ENCODE measurements around the gene PTGS1. TPM values are rescaled to one million over a fixed set of nuclear protein-coding genes. Genes with fewer than 3 reads are reported as not detected.
"Not testable (repeated sequence)": the region's sequence is repeated elsewhere in the genome, so short reads cannot be mapped to it uniquely, and the experiment has no call there.

PTGS1 gene
- total RNA-seq, 1 donor from 2014 or later: 0.04 TPM

DNA sequence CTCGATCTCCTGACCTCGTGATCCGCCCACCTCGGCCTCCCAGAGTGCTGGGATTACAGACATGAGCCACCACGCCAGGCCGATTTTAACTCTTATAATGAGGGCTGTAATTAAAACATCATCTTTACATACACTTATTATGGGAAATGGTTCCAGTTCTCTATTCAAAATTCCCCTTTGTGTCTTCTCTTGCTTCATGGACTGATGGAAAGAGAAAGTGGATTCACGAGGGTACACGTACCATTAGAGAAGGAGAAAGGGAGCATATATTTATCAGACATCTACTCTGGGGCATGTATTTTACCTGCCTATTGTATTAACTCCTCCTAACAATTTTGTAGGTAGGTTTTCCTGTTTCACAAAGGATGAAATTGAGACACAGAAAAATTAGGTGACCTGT lies 31.1 kb downstream of the PTGS1 start:
- H3K27me3 ChIP-seq (ENCODE audit: control insufficient read depth, insufficient read depth, low read length): no peaks in the 10 kb centered on the region
- DNase-seq (ENCODE audit: low read depth): no peak
- TF ChIP-seq, protein P1, sequence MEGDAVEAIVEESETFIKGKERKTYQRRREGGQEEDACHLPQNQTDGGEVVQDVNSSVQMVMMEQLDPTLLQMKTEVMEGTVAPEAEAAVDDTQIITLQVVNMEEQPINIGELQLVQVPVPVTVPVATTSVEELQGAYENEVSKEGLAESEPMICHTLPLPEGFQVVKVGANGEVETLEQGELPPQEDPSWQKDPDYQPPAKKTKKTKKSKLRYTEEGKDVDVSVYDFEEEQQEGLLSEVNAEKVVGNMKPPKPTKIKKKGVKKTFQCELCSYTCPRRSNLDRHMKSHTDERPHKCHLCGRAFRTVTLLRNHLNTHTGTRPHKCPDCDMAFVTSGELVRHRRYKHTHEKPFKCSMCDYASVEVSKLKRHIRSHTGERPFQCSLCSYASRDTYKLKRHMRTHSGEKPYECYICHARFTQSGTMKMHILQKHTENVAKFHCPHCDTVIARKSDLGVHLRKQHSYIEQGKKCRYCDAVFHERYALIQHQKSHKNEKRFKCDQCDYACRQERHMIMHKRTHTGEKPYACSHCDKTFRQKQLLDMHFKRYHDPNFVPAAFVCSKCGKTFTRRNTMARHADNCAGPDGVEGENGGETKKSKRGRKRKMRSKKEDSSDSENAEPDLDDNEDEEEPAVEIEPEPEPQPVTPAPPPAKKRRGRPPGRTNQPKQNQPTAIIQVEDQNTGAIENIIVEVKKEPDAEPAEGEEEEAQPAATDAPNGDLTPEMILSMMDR (IDR thresholded peaks at IDR 0.05; ENCODE audit: insufficient read depth, low read length, poor library complexity, severe bottlenecking): no peak
- H3K4me3 ChIP-seq (ENCODE audit: low read depth, low read length): no peak overlapping the region
- no peaks in the 10 kb centered on the region for H3K36me3 ChIP-seq (ENCODE audit: control insufficient read depth, insufficient read depth, low read length)

DNA sequence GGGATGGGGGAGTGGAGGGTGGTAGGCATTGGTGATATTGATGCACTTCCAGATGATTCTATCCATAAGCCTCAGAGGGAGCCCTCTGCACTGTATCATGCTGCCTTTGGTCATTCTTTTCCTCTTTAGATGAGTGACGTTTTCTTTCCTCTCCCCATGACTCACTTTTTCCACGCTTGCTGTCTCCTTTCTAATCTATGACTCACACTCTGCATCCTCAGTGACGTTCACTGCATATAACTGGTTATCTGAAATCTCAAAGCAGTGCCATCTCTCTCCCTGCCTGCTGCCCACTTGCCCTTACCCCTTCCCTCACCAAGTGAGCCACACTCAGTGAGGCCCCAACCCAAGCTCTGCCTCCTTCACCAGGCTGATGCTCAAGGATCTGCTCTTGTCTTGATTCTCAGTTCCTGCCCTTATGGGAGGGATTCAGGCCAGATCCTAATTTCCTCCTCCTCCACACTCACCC lies 31.6 kb downstream of the PTGS1 start:
- TF ChIP-seq, protein P1 (IDR thresholded peaks at IDR 0.05; ENCODE audit: insufficient read depth, low read length, poor library complexity, severe bottlenecking): no peak

DNA sequence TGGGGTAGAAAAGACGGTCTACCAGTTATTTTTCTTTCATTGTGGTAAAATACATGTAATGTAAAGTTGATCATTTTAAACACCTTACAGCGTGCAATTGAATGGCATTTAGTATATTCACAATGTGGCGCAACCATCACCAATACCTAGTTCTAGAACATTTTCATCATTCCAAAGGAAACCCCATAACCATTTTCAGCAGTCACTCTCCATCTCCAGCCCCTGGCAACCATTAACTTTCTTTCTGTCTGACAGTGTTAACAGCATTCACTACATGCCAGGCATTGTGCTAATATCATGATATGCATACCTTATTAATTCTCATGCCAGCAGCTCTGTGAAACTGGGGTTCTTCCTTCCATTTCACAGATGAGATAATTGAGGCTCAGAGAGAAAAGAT lies 32.0 kb downstream of the PTGS1 start:
- no peaks in the 10 kb centered on the region for H3K27me3 ChIP-seq (ENCODE audit: control insufficient read depth, insufficient read depth, low read length)
- TF ChIP-seq, protein P1 (IDR thresholded peaks at IDR 0.05; ENCODE audit: insufficient read depth, low read length, poor library complexity, severe bottlenecking): no peak
- H3K4me3 ChIP-seq (ENCODE audit: low read depth, low read length): no peak overlapping the region
- H3K36me3 ChIP-seq (ENCODE audit: control insufficient read depth, insufficient read depth, low read length): no peaks in the 10 kb centered on the region
- DNase-seq (ENCODE audit: low read depth): no peak

More for the DNA sequence above, 31.6 kb downstream of the PTGS1 start:
- DNase-seq (ENCODE audit: low read depth): peak; percentile 85
- no peaks in the 10 kb centered on the region for H3K27me3 ChIP-seq (ENCODE audit: control insufficient read depth, insufficient read depth, low read length)
- H3K4me3 ChIP-seq (ENCODE audit: low read depth, low read length): no peak overlapping the region
- H3K36me3 ChIP-seq (ENCODE audit: control insufficient read depth, insufficient read depth, low read length): no peaks in the 10 kb centered on the region

DNA sequence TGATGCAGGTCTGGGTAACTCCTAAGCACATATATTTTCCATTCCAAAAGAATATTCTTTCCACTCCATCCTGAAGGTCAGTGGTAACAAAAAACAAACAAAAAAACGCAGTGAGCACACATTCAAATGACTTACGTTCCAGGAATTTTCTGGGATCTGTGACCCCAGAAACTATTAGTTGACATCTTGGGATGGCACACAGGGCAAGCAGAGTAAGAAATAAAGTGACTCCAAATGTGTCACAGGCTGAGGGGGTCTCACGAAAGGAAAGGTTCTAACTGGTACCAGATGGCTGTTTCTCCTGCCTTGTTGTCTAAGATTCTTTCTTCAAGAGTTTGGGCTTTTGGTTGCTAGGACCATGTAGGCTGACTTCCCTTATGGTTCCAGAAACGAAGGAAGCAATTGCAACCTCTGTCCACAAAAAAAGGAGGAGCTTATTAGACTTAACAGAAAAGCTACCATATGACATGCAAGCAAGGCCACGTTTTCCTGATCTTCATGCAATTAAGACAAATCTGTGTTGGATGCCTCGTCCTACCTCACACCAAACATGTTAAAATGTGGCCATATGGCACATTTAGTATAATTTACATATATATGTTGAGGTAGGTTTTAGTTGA lies 32.7 kb downstream of the PTGS1 start:
- no peak overlapping the region for H3K4me3 ChIP-seq (ENCODE audit: low read depth, low read length)
- no peaks in the 10 kb centered on the region for H3K36me3 ChIP-seq (ENCODE audit: control insufficient read depth, insufficient read depth, low read length)
- no peaks in the 10 kb centered on the region for H3K27me3 ChIP-seq (ENCODE audit: control insufficient read depth, insufficient read depth, low read length)
- TF ChIP-seq, protein P1 (IDR thresholded peaks at IDR 0.05; ENCODE audit: insufficient read depth, low read length, poor library complexity, severe bottlenecking): no peak
- no peak for DNase-seq (ENCODE audit: low read depth)

DNA sequence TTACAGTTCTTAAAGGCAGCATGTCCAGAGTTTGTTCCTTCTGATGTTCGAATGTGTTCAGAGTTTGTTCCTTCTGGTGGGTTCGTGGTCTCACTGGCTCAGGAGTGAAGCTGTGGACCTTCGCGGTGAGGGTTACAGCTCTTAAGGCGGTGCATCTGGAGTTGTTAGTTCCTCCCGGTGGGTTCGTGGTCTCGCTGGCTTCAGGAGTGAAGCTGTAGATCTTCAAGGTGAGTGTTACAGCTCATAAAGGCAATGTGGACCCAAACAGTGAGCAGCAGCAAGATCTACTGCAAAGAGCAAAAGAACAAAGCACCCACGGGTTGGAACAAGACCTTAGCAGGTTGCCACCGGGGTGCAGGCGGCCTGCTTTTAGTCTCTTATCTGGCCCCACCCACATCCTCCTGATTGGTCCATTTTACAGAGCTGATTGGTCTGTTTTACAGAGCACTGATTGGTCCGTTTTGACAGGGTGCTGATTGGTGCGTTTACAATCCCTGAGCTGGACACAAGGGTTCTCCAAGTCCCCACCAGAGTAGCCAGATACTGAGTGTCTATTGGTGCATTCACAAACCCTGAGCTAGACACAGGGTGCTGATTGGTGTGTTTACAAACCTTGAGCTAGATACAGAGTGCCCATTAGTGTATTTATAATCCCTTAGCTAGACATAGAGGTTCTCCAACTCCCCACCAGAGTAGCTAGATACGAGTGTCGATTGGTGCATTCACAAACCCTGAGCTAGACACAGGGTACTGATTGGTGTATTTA lies 34.7 kb downstream of the PTGS1 start:
- not testable (repeated sequence) for H3K36me3 ChIP-seq (ENCODE audit: control insufficient read depth, insufficient read depth, low read length); H3K27me3 ChIP-seq (ENCODE audit: control insufficient read depth, insufficient read depth, low read length); H3K4me3 ChIP-seq (ENCODE audit: low read depth, low read length); DNase-seq (ENCODE audit: low read depth)

DNA sequence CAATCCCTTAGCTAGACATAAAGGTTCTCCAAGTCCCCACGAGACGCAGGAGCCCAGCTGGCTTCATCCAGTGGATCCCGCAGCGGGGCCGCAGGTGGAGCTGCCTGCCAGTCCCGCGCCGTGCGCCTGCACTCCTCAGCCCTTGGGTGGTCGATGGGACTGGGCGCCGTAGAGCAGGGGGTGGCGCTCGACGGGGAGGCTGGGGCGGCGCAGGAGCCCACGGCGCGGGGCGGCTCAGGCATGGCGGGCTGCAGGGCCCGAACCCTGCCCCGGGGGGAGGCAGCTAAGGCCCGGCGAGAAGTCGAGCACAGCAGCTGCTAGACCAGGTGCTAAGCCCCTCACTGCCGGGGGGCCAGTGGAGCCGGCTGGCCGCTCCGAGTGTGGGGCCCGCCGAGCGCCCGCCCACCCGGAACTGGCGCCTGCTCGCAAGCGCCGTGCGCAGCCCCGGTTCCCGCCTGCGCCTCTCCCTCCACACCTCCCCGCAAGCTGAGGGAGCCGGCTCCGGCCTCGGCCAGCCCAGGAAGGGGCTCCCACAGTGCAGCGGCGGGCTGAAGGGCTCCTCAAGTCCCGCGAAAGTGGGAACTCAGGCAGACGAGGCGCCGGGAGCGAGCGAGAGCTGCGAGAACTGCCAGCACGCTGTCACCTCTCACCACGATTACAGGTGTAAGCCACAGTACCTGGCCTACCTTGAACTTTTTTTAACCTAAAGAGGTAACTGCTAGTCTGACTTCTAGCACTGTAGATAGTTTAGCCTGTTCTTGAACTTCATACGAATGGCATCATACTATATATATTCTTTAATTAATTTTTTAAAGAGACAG lies 35.5 kb downstream of the PTGS1 start:
- H3K27me3 ChIP-seq (ENCODE audit: control insufficient read depth, insufficient read depth, low read length): no peaks in the 10 kb centered on the region
- H3K36me3 ChIP-seq (ENCODE audit: control insufficient read depth, insufficient read depth, low read length): no peaks in the 10 kb centered on the region
- no peak for DNase-seq (ENCODE audit: low read depth)
- H3K4me3 ChIP-seq (ENCODE audit: low read depth, low read length): peak overlapping the region; percentile 11
- TF ChIP-seq, protein P1 (IDR thresholded peaks at IDR 0.05; ENCODE audit: insufficient read depth, low read length, poor library complexity, severe bottlenecking): no peak

DNA sequence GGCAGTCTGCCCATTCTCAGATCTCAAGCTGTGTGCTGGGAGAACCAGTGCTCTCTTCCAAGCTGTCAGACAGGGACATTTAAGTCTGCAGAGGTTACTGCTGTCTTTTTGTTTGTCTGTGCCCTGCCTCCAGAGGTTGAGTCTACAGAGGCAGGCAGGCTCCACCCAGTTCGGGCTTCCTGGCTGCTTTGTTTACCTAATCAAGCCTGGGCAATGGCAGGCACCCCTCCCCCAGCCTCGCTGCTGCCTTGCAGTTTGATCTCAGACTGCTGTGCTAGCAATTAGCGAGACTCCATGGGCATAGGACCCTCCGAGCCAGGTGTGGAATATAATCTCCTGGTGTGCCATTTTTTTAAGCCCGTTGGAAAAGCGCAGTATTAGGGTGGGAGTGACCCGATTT lies 43.3 kb downstream of the PTGS1 start:
- not testable (repeated sequence) for H3K27me3 ChIP-seq (ENCODE audit: control insufficient read depth, insufficient read depth, low read length); DNase-seq (ENCODE audit: low read depth); H3K4me3 ChIP-seq (ENCODE audit: low read depth, low read length)

More for the DNA sequence above, 43.3 kb downstream of the PTGS1 start:
- H3K36me3 ChIP-seq (ENCODE audit: control insufficient read depth, insufficient read depth, low read length): not testable (repeated sequence)
